SKM-1 treated with dmso at 0.1 percent for 144 hours (cell line): Measurements from ENCODE around the gene CSH1.
"Not testable (repeated sequence)": the region's sequence is repeated elsewhere in the genome, so short reads cannot be mapped to it uniquely, and the experiment has no call there.

Experiments used
- DNase-seq: peaks from one replicate; lab custom pipeline; 2025; ENCODE audit not compliant: unreplicated experiment; lab: John Stamatoyannopoulos, UW

The CSH1 gene

GRCh38 chr17:63907161-63907778, 10.9 kb upstream of the CSH1 start:
- DNase-seq, result peak; percentile 9

- not testable (repeated sequence) for DNase-seq
These were observed 8.4 kb upstream of the CSH1 start for GRCh38 chr17:63904796-63905195.

GRCh38 chr17:63903787-63904201, 7.4 kb upstream of the CSH1 start:
- DNase-seq, result not testable (repeated sequence)

DNA sequence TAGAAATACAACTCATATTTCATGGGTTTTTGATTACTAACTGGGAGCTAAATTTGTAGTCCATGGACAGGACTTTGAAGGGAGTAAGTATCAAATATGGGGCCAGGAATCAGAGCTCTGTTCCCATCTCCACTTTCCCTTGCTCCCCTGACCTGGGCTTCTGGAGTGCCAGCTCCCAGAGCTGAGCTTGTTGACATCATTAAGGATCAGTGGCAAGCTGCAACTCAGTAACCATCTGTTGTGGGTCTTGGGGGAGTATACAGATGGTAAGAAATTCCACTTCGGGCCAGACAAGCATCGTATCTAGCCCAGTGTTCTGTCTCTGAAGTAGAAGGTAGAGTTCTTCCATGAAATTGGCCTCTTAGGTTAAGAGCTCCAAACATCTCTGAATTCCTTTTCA, 5.6 kb upstream of the CSH1 start:
- not testable (repeated sequence) for DNase-seq

DNA sequence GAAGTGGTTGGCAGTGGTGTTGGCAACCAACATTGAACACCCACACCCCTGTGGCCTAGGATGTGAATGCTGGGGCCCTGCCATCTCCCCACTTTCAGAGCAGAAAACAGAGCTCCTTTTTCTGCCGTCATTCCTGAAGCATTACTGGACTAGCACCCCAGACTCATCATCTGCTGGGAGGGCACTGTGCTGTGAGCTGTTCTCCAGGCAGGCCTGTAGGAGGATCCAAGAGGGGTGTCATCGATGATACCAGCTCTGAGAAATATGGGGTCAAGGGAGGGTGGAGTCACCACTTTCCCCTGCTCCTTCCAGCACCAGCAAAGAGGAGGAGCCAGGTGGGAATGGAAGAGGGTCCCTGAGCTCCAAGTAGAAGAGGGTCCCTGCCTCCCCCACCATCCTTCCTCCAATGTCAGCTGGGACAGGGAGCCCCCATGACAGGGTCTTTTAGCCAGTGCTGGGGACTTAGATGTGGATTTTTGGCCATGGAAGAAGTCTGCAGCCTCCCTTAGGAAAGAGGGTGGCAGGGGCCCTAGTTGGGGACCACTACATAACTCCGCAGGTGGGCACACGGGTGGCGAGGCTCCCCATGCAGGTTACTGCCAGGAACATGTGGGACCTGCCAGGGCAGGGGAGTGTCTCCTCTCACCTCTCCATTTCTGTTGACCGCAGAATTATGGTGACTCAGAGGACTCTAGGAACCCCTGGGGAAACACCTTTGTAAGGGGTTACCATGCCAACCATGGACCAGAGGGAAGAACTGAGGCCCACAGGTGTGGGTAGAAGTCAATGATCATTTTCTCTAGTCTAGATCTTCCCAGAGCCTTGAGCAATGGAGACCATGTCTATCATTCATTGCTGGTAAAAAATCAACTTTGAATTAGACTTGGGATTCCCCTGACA, 2.8 kb upstream of the CSH1 start:
- DNase-seq, result not testable (repeated sequence)

- DNase-seq, result not testable (repeated sequence)
These were observed 1.6 kb downstream of the CSH1 start for GRCh38 chr17:63894821-63895220.

DNA sequence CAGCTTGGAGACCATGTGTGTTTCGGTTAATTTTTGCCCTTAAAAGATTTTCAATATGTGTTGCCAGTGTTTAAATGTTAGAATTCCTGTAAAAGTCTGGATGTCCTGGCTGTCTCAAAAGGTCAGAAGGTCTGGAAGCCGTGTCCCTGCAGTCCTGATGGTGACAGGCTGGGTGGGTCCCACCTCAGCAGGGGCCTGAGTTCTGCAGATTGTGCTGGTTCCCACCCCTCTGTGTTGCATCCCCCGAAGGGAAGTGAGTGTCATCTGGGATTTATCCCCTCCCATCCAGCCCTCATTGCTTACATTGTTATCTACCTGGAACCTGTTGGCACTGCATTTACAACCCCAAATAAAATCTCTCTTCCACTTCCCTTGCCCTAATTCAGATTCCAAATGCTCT, 2.4 kb downstream of the CSH1 start:
- DNase-seq, result not testable (repeated sequence)

GRCh38 chr17:63892316-63893037, 3.9 kb downstream of the CSH1 start:
- not testable (repeated sequence) for DNase-seq

- DNase-seq, result peak; percentile 46
These were observed 7.1 kb downstream of the CSH1 start for GRCh38 chr17:63889026-63889848.

- not testable (repeated sequence) for DNase-seq
These were observed 11.3 kb downstream of the CSH1 start for GRCh38 chr17:63885119-63885518.

DNA sequence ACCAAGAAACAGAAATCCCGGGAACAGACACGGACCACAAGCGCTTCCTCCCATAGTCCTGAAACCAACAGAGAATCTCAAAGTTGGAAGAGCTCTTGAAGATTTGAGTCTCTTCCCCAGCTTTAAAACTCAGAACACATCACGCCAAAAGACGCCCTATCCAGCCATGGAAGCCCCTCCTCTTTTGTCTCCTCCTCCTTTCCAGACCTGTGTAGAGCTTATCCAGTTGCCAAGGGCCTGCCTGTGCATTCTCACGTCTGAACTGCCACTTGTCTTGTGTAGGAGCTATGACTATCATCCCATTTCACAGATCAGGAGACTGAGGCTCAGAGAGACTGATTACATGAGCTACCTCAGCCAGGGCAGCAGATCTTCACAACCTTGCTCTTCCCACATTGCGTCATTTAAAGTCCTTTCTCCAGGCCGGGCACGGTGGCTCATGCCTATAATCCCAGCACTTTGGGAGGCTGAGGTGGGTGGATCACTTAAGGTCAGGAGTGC, 13.7 kb downstream of the CSH1 start:
- DNase-seq, result not testable (repeated sequence)

GRCh38 chr17:63881935-63882601, 14.3 kb downstream of the CSH1 start, which contains the start of gene GH2:
TSS of gene GH2 (minus strand) at chr17:63881944. CDS start at chr17:63881801, 143 bp downstream.
- peak; percentile 32 for DNase-seq

GRCh38 chr17:63881337-63881736, 15.0 kb downstream of the CSH1 start:
- DNase-seq, result not testable (repeated sequence)

DNA sequence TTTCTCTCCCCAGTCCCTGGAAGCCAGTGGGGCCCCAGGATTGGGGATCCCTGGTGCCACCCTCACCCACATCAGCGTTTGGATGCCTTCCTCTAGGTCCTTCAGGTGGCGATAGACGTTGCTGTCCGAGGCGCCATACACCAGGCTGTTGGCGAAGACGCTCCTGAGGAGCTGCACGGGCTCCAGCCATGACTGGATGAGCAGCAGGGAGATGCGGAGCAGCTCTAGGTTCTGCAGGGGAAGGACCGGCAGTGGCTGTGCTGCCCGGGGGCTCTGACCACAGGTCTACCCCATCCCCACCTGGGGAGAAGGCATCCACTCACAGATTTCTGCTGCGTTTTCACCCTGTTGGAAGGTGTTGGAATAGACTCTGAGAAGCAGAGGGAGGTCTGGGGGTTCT, 15.7 kb downstream of the CSH1 start:
- no peak for DNase-seq

GRCh38 chr17:63878413-63878812, 18.0 kb downstream of the CSH1 start:
- not testable (repeated sequence) for DNase-seq

- DNase-seq, result not testable (repeated sequence)
These were observed 21.7 kb downstream of the CSH1 start for GRCh38 chr17:63874693-63875092.

GRCh38 chr17:63874061-63874626, 22.2 kb downstream of the CSH1 start:
- not testable (repeated sequence) for DNase-seq

DNA sequence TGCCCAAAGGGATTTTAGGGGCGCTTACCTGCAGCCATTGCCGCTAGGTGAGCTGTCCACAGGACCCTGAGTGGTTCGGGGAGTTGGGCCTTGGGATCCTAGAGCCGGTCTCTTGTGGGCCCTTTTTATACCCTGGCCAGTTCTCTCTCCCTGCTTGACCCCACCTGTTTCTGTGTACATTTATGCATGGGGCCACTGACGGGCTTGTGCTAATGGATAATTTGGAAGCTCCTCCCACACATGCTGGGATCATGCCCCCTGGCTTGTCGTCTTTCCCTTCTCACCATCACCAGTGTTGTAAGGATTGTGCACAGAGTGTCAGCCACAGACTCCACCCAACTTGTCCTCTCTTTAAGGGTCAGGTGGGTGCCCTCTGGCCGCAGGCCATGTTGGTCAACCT, 22.8 kb downstream of the CSH1 start, which contains the start of gene CSH2:
TSS of gene CSH2 (minus strand) at position 101 of the 400 bp plus-strand sequence. CDS start at position 38, 63 bp downstream.
- not testable (repeated sequence) for DNase-seq

- DNase-seq, result not testable (repeated sequence)
These were observed 24.6 kb downstream of the CSH1 start for GRCh38 chr17:63871646-63872365.
